Medulla oblongata (tissue), 1 donor: Measurements from ENCODE around the gene ROS1.
"Not testable (repeated sequence)": the region's sequence is repeated elsewhere in the genome, so short reads cannot be mapped to it uniquely, and the experiment has no call there.

Experiments used
- DNase-seq: peaks from one replicate; pipeline ENCODE4 v3.0.0-alpha.2; 2015; ENCODE audit errors: extremely low spot score

ROS1 gene

DNA sequence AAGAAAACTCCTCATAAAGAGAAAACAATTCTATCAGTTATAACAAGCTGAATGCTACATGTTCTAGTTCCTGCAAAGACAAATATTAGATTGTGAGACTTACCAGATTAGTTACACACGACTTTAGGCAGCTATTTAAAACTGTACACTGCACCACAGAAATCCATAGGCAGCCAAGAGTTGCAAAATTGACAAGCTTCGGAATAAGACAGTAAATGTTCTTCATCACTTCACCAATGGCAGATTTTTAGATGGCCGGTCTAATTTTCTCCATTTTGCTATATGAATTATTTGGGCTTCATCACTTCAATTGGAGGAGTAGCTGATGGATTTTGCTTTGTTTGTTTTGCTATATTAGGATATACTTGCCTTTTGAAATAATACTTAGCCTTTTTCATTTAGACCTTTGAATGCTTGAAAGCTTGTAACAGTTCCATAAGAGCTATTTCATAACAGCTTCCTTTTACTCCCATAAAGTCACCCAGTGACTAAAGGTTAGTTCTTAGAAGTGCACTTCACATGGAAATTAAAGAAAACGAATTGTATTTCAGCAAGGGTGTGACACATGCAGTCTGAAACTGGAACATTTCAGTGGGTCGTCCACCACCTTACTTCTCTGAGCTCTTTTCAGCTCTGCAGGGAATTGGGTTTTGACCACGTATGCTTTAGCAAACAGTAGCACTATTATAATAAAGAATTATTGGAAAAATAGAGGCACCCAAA lies at the start of gene ROS1:
Gene ROS1, minus strand, starts transcription at position 512 of the 723 bp plus-strand sequence. Its CDS starts 286 bp downstream, at position 226.
- no peak for DNase-seq

DNA sequence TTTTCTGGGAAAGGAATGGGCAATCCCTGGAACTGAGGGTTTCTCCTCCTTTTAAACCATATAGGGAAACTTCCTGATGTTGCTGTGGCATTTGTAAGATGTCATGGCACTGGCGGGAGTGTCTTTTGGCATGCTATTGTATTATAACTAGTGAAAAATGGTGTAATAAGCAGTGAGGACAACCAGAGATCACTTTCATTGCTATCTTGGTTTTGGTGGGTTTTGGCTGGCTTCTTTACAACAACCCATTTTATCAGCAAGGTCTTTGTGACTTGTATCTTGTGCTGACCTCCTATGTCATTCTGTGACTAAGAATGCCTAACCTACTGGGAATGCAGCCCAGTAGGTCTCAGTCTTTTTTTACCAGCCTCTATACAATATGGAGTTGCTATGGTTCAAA lies 47.7 kb upstream of the ROS1 start:
- no peak for DNase-seq

DNA sequence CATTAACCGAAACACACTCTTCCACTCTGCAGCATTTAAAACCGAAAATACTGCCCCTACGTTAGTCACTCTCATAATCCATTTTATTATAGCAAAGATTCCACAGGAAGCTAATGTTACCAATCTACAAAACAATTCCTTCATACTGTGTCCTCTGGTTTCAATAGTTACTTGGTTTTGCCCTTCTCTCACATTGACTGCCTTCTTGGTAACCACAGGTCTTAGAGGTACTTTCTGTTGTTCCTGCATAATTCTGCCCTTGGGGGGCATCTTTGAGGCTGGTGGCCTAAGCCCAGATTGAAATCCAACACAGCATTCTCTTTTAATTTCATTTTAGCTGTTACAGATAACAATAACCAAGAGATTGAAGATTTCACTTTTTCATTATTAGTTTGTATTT lies 46.9 kb upstream of the ROS1 start:
- no peak for DNase-seq

DNA sequence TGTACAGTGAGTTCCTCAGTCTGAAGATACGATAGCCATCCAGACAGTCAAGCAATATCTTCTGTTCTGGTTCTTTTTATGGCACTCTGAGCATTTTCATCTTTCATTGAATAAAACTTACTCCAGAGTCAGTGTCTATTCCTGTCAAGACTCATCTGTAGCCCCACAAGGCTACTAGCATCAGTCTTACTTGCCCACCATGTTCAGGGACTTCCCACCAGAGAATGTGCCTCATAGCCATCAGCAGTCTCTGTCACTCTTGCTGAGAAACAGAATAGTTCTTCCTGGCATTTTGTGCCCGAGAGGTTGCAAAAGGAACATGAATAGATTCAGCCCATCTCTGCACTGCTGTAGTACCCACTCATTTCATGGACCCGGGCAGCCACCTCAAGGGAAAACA lies 44.0 kb upstream of the ROS1 start:
- no peak for DNase-seq

DNA sequence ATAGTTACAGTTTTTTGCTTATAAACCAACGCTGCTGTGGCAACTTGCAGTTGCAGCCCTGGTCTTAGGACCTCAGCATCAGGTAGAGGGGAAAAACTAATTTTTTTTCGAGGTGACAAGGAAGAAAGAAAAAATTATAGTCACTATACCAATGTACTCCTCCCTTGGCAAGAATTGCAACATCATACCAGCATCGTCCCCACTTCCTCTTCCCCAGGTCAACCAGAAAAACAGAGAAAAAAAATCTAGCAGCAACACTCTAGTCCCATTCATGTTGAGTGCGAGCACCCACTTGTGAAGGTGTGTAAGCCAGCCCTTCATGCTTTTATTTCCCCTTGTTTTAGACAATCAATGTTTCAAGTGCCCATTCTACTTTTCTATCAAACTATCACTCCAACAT lies 43.6 kb upstream of the ROS1 start:
- DNase-seq = no peak

DNA sequence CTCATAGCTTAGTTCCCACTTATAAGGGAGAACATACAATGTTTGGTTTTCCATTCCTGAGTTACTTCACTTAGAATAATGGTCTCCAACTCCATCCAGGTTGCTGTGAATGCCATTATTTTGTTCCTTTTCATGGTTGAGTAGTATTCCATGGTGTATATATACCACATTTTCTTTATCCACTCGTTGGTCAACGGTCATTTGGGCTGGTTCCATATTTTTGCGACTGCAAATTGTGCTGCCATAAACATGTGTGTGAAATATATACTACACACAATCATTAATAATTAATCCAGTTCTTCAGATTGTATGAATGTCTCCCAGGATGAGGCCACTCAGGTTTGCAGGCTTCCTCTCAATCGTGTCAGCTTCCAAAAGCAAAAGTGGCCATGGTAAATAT lies 42.8 kb upstream of the ROS1 start:
- not testable (repeated sequence) for DNase-seq

DNA sequence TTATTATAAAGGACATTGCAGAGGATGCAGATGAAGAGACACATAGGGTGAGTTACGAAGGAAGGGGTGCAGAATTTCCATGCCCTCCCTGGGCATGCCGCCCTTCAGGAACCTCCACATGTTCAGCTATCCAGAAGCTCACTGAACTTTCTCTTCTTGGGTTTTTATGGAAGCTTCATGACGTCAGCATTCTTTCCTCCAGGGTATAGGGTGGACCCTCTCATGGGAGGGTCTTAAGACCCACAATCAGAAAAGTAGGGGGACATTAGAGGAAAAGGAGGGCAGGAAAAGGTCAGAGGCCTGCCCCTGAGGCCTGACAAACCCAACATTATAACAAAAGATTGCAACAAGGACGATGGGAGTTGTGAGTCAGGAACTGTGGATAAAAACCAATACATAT lies 42.1 kb upstream of the ROS1 start:
- DNase-seq = no peak

DNA sequence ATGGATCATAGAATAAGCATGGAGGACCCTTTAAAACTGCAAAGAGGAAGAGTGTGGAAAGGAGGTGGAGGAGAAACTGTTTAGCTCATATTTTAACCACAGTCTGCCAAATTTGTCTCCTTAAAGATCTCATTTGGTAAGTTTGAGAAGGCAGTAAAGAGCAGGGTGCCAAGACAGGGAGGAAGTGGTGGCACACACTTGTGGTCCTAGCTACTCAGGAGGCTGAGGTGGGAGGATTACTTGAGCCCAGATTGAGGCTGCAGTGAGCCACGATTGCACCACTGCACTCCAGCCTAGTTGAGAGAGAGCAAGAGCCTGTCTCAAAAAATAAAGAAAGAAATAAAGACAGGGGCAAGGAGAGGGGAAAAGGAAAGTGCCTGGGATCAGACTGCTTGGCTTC lies 39.9 kb upstream of the ROS1 start:
- no peak for DNase-seq

DNA sequence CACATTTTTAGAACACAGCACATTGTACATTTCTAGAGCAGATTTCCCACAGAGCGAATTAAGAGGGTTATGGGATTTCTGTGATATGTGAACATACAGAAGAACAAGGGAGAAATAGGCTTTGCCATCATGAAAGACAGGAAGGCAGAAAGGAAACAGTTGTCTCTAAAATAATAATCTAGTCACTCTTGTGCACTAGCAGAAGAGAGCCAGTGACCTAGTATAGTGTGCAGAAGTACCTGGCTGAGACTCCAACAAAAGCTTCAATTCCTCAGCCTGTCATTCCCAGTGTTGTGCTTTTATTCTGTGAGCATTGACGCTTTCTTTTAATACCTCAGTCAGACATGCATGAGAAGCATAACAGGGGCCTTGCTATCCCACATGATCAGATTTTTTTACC lies 39.0 kb upstream of the ROS1 start:
- DNase-seq = no peak

DNA sequence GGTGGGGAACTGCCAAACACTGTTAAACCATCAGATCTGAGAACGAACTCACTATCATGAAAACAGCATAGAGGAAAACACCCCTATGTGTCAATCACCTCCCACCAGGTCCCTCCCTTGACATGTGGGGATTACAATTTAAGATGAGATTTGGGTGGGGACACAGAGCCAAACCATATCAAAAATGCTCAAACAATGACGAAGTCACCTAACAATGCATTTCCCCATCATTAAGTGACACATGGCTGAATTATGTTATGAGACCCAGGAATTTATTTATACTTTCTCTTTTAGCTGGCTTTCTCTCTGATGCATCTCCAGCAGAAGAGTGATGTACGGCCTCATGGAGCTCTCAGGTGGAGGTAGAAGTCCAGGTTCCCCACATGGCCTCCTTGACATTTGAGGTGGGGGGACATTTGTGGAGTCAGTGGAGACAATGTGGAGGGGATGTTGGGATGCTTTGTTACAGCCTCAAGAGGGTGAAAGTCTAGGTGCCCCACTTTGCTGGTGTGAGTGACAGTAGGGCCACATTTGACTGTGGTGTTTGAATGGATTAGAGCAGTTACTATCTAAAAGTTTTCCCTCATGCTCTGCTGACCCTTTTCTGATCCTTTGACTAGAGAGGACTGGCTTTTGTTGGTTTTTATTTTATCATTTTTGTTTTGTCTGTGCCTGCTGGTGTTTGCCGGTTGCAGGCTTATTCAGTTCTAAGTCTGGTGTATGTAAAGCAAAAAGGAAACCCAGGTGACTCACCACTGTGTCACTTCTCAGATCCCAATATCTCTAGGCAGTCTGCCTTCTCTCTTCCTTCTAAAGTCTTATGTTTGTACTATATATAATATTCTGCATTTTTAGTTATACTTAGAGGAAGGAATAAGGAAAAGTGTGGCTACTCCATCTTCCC lies 38.3 kb upstream of the ROS1 start:
- DNase-seq = no peak

DNA sequence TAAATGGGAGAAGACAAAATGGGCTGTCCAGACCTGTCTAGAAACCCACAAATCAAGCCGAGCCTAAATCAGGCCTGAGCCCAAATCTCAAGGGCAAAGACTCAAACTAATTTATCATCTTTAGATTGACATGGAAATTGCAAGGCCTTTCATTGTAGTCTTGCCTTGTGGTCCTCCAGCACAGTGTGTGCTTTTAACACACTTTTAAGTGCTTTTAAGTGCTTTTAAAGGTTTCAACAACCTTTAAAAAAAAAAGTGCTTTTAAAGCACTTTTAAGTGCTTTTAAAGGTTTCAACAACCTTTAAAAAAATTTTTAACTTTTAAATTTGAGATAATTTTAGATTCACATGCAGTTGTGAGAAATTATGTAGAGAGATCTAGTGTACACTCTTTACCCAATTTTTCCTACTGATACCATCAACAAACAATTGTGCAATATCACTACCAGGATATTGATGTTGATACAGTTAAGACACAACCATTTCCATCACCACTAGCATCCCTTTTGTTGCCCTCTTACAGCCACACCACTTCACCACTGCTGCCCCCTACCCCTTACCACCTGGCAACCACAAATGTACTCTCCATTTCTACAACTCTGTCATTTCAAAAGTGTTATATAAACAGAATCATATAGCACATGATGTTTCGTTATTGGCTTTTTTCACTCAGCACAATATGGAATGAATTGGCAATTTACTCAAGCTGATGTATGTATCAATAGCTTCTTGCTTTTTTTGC lies 33.6 kb upstream of the ROS1 start:
- DNase-seq = no peak

DNA sequence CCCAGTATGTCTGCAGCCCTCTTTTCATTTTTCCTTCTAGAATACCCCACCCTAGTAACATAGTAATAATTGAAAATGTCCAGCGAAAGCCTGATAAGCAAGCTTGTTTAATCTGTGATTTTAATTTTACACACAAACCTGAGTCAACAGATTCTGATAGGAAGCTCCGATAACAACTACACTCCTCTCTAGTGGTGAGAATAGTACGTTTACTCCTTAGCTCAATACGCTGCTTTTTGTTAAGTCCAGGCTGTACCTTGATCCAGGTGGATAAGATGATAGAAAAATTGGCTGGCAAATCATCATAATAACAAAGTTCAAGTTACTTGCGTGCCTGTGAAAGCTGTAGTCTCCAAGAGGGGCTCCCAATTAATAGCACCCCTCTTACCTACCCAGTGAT lies 31.3 kb upstream of the ROS1 start:
- DNase-seq = no peak

DNA sequence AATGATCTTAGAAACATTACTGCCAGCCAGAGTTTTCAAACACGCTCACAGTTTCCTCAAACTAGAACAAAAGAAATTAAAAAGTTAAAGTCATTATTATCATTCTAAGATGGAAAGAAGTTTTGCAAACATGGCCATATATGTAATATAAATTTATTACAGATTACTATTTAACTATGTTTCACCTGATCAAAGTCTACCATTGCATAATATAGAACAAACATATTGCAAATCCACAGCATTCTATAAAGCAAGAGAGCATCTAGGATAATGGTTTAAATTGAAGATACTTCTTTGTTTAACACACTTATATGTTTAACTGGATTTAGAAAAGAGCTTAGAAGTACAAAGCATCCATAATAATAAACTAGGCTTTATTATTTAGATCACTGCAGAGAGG lies 30.5 kb upstream of the ROS1 start:
- no peak for DNase-seq

DNA sequence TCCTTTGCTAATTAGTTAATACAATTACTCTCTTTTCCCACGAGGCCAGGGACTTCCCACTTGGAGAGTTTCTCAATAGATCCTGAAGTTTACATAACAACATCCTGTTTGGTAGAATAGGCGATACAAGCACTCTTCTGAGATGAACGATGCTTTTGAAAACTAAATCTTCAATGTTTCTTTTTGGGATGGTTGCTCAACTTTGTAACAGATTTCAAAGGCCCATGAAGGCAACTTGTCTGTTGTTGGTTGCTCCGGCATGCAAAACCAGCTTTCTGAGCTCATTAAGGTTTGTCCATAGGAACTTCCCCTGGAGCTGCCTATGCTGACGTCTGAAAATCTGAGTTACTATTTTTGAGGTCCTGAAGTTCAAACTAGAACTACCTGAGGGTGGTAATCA lies 25.9 kb upstream of the ROS1 start:
- no peak for DNase-seq

DNA sequence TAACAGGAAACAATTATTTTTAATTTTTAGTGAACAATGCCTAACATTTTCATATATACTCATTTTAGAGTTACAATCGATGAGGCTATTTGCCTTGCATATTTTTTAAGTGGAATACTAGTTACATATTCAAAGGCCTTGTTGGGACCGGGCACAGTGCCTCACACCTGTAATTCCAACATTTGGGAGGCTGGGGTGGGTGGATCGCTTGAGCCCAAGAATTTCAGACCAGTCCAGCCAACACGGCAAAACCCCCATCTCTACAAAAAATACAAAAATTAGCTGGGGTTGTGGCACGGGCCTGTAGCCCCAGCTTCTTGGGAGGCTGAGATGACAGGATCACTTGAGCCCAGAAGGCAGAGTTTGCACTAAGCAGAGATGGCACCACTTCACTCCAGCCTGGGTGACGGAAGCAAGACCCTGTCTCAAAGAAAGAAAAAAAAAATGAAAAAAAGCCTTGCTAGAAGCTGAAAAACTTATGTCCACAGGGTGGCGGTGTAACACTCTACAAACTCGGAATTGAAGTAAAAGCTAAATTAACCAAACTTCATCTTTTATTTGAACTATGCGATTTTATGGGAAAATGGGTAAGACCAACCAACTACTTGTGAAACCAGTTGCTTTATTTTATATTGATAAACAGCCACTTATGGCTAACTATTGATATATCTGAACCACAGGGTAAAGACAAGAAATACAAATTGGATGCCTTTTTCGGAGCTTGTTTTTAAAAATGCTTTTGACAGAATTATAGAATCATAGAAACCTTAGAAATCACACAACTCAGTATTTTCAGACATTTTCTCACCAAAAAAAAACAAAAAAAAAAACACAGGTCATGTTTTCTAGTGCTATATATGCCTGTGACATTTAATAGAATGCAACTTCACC lies 24.1 kb upstream of the ROS1 start:
- DNase-seq = peak; percentile 72

DNA sequence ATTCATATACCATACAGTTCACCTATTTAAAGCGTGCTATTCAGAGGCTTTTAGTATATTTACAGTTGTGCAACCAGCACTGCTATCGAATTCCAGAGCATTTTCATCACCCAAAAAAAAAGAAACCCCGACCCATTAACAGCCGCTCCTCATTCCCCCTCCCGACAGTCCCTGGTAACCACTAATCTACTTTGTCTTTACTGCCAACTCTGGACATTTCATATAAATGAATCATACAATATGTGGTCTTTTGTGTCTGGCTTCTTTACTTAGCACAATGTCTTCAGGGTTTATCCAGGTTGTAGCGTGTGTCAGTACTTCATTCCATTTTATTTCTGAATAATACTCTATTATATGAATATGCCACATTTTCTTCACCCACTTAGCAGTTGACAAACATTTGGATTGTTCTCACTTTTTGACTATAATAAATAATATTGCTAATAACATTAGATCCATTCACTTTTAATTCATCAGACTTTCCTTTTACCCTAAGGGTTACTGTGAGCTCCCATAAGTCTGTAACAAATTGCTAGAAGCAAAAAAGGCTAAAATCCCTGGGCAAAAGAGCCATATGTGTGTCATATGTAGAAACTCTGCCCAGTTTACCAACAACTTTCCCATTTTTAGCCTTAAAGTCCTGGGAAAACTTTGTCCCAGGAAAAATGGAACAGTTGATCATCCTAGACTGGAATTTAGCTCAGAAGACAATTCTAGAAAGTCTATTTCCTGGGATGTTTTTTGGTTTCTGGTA lies 23.2 kb upstream of the ROS1 start:
- DNase-seq = no peak

DNA sequence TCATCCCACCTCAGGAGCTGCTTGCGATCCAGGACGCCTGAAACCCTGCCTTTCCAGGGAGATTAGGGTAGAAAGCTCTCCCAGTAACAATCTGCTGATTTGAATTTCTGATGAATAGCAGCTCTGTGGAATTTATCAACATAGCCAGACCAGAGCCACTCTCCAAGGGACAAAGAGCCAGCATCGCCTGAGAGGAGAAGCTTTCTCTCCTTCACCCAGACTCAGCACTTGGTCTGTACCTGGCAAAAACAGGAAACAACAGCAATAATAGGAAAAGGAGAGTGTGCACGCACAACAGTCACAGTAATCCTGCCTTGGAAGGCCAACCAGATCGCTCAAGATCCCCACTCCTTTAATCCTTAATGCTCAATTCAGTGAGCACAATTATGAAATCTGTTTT lies 22.3 kb upstream of the ROS1 start:
- no peak for DNase-seq

DNA sequence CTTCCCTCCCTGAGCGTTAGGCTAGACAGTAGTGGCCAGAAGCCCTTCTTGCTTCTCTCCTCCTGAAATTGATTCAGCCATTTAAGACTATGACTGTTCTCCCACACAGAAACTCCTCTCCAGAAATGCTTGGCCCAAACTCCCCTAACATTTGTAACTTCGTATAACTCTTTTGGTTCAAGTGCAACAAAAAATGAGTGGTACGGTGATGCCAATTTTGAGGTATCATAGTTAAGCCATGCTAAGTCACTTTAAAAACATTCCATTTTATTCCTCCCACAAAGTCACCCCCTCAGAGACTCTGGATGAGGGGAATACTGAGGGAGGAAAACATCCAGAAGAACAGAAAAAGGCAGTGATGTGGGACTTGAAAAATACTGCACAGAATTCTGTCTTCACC lies 21.1 kb upstream of the ROS1 start:
- no peak for DNase-seq

DNA sequence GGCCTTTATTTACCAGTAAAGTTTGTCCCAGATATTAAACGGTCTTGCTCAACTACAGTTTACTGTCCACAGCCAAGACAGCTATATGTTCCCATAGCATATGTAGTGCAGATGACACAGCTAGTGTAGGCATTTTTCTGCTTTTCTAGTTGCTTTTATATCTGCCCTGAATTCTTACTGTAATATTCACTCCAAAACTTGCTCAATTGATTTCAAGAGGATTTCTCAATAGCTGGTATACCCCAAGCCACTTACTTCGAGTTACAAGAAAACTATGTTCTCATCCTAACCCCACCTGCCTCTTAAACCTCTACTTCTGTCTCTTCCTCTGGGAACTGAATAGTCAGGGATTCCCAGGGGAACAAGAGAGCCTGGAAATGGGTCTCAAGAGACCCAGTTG lies 18.9 kb upstream of the ROS1 start:
- DNase-seq = no peak

DNA sequence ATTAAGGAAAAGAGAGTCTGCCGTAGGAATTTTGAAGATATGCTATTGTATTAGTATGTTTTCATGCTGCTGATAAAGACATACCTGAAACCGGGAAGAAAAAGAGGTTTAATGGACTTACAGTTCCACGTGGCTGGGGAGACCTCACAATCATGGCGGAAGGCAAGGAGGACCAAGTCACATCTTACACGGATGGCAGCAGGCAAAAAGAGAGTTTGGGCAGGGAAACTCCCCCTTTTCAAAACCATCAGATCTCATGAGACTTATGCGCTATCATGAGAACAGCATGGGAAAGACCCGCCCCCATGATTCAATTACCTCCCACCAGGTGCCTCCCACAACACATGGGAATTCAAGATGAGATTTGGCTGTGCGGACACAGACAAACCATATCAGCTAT lies 16.6 kb upstream of the ROS1 start:
- not testable (repeated sequence) for DNase-seq

DNA sequence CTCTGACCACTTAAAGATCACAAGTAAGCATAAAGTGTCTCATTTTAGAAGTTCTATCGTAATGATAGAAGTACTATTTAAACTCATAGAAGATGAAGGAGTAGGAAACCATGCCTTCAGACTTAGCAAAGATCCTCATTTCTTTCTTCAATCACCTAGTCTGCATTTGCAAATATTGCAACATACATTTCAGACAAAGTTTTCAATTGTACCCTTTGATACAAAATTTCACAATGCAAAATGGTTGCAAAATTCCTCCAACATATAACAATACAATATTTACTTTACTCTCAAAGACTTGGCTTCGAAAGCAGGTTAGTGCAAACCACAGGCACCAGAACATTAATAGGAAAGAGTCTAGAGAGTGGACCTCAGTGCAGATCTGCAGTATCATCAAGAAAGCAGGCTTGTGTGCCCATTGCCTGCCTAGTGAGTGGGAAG lies 16.1 kb upstream of the ROS1 start:
- no peak for DNase-seq
